Stimulated activated CD4-positive, alpha-beta T cell treated with anti-CD3 and anti-CD28 coated beads, Interleukin-15, amount 100 ng/mL, for 24 hours (primary cell): ENCODE measurements around the gene MMP19.
"Not testable (repeated sequence)": the region's sequence is repeated elsewhere in the genome, so short reads cannot be mapped to it uniquely, and the experiment has no call there.

Source experiments
- DNase-seq: peaks from one replicate; pipeline ENCODE4 v3.0.0-alpha.2; 2020

MMP19 gene

DNA sequence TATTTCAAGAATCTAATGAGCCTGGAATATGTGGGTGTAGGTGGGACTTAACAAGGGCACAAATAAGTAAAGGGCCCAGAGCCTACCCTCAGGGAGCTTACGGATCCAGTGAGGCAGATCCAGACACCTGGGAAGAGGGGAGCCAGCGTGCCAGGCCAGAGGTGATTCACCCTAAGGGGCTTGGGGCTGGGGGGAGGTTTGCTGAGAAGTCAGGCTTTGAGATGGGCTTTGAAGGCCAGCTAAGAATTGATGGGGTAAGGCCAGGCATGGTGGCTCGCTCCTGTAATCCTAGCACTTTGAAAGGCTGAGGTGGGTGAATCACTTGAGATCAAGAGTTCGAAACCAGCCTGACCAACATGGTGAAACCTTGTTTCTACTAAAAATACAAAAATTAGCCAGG is 695 bp upstream of the MMP19 start:
- no peak for DNase-seq

DNA sequence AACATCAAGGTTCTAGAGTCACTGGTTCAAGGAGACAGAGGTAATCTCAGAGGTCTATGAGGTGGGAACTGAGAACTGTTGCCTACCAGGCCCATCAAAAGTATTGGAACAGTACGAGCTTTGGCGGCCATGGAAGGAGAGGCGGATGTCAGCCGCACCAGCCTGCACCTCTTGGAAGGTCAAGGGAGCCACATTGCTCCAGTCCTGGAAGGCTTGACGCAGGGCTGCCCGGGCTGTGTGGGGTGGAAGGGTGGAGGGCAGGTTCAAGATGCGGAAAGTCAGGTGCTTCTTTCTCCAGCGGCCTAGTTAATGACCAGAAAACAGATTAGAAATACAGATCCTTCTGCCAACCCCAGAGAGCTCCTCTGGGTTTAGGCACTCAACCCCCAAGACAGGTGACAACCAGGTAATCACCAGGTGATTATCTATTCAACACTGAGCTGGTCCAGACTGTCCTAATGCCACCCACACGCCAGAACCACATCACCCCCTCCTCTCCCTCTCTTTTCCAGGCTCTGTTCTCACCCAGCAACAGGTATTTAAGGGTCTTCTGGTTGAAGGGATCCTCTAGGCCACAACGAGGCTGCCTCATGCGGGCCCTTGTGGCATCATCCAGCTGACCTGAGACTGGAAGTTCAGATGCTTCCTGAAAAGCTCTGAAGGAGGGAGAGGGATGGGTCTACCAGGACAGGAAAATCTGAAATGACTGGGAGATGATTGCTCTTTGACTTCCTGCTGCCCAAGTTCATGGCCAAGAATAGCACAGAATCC is 2.0 kb downstream of the MMP19 start:
- no peak for DNase-seq

DNA sequence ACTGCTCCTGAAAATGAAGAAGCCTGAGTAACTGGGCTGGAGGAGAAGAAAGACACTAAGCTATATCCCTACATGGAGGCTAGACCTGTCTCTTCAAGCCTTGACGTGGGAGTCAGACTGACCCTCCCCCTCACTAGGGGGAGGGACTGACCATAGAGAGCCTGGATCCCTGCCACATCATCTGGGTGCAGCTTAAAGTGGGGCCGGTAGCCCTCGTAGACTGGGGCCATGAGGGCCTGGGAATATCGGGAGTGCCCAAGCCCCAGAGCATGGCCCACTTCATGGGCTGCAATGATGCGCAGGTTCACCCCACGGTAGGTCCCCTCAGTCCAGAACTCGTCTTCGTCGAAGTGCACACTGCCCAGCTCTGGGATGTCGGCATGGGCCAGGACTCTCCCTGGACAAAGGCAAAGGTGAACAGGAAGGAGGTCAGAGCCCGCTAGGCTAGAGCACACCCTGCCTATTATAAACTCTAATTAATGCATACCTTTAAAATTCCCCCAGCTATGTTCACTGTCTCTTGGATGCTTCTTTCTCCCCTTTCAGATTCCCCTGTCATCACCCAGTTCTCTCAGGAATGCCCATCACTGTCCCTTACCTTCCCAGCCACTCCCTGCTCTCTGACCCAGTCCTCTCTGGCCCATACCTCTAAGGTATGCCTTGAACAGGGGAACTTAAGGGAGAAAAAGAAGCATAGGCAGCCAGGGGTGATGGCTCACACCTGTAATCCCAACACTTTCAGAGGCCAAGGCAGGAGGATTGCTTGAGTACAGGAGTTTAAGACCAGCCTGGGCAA is 3.2 kb downstream of the MMP19 start:
- DNase-seq = no peak

DNA sequence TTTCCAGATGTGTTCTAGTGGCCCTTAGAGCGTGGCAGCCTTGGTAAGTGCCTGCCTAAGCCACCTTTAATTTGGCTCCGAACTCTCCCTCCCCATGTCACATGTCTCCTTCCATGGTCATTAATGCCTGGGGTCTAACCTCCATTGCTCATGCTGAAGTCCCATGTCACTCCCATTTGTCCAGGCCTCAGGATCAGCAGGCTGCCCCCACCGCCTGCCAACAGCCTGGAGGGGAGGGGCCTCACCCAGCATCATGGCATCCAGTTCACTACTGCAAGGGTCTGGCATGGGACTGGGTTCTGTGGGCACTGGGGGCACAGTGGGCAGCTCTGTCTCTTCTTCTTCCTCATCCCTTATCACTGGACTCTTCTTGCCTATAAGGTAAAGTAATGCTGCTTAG is 4.4 kb downstream of the MMP19 start:
- no peak for DNase-seq

DNA sequence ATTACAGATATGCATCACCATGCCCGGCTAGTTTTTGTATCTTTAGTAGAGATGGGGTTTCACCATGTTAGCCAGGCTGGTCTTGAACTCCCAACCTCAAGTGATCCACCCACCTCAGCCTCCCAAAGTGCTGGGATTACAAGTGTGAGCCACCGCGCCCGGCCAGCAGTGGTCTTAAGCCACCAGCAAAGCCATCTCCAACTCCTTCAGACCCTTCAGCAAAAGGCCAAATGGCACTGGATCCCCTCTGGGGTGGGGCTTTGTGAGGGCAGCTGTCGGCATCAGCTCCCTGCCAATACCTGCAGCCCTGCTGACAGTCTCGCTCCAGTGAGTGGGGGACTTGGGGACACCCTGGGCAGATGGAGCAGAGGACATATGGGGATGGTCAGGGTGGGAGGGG is 8.3 kb downstream of the MMP19 start:
- not testable (repeated sequence) for DNase-seq

DNA sequence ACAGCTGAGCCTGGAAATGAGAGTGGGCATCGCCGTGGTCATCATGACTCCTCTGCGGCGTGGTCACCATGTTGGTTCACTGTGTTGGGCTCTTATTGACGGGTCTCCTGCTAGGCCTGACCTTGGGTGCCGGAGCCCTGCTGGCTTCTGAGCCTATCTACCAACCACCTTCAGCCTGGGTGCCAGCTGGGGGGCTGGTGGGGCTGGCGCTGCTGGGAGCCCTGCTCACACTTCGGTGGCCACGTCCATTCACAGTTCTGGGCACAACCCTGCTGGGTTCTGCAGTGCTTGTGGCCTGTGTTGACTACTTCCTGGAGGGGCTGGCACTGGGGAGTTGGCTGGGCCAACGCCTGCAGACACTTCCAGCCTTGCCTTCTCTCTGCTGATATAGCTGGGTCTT is 9.7 kb downstream of the MMP19 start:
- no peak for DNase-seq

DNA sequence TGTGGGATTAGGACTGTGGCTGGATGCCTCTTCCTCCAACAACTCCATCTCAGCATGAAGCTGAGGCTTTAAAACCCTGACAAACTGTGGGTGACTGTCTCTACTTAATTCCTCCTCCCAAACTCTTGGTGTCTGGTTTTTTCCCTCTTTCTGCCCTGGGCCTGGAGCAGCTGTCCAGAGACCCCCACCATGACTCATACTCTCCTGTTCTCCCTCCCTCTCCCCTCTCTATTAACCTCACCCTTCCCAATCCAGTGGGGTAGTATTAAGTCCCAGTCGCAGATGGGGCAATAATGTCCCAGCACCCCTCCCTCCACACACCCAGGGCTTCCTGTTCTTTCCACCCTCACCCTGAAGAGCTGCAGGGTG is 11.3 kb downstream of the MMP19 start:
- no peak for DNase-seq

DNA sequence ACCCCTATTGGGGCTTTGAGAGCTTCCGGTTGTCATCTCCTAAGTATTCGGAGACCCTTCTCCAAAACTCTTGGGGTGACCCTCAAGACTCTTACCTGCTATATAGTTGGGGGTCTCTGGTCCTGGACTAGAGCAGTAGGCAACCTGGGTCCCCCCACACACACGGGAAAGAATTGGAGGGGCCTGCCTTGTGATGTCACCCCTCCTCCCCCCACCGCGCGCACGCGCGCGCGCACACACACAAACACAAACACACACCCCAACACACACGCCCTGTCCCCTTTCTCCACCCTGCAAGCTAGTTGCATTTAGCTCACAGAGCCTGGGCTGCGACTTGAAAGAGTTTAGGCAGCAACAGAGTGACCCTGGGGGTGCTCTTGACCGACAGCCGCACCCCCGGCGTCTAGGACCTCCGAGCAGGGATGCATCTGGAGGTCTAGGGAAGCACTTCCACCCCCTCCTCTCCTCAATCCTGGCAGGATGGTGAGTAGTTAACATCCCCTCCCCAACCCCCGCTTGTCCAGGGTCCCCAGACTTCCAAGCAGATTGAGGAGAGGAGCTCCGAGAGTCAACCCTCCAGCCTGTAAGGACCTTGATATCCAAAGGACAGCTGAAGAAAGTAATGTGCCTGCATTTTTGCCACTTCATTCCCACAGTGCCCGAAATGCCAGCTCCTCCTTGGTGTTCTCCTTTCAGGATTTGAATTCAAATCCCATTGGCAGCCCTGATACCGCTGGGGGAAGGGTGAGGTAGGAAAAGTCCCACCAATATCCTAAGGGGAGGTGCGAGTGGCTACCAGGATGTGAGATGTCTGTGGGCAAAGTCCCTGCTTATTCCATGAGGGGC is 11.9 kb downstream of the MMP19 start:
- DNase-seq = peak; percentile 55

DNA sequence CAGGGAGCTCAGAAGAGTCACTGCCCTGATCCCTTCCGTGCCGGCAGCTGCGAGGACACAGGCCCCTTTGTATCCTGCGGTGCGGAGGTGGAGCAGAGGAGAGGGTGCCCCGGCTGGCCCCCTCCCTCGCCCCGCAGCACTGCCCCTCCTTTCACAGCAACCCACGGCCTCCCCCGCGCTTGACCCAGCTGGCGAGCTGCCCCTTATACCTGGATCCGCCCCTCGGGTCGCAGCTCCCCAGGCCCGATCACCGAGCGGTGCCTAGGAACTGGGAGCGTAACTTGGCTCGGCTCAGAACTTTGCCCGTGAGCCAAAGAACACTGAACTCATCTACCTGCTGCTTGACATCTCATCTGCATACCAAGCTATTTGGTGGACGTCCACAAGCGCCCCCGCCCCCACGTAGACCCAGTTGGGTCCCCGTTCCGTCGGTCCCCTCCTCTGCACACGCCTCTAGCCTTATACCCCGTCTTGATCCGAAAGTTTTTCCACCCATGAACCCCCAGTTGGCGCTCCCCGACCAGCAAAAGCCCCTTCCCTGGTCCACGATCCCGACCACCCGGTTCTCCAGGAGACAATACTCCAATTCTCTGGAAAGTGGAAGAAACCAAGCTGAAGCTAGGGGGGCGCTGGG is 12.7 kb downstream of the MMP19 start:
- DNase-seq = peak; percentile 46

DNA sequence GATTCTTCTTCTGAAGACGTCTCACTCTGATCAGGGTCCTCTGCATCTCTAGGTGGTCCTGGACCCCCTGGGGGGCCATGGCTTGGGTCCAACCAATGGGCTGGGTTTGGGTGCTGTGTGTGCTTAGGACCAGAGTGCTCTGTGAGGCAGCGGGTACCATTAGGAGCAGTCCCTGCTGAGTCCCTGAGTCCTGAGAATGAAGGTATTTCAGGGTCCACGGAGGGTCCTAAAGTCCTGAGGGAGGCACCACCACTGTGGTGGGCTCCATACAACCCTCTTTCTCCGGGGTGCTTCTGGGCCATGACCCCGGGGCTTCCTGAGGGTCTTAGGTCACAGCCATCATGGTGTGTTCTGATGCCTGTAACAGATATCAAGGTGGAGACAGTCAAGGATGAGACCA is 14.4 kb downstream of the MMP19 start:
- no peak for DNase-seq

DNA sequence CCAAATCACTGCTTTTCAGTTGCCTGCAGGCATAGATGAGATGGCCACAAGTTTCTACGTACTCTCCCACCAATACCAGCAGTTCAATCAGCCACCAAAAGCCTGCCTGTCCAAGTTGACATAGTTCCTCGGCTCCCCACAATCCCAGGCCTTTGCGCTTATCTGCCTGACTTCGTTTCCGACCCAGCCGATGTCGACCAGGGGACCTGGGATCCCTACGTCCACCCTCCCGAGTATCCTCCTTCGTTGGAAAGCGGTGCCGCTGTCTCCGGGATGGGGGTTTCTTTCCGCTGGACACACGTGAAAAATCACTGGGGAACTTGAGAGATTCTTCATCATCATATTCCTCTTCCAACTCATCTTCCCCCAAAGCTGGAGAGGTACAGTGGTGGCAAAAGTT is 14.9 kb downstream of the MMP19 start:
- DNase-seq = no peak

DNA sequence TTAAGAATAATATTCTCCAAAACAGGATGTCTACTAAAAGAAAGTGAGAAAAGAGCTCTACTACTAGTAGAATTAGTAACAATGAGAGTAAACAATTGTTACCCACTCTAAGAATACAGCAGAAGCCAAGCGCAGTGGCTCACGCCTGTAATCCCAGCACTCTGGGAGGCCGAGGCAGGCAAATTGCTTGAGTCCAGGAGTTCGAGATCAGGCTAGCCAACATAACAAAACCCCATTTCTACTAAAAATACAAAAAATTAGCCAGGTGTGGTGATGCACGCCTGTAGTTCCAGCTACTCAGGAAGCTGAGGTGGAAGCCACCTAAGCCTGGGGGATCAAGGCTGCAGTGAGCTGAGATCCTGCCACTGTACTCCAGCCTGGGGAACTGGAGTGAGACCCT is 18.0 kb downstream of the MMP19 start:
- DNase-seq = peak; percentile 24

DNA sequence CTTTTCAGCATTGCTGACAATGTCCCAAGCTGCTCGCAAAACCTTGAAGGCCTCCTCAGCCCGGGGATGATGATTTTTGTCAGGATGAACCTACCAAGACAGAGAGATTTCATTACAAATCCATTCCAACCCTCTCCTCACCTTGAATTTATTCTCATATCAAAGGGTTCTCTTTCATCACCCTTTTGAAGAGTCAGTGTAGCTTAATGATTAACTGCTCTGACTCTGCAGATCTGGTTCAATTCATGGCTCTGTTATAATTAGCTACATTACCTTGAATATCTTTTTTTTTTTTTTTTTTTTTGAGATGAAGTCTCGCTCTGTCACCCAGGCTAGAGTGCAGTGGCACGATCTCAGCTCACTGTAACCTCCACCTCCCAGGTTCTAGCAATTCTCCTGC is 19.3 kb downstream of the MMP19 start:
- DNase-seq = no peak

DNA sequence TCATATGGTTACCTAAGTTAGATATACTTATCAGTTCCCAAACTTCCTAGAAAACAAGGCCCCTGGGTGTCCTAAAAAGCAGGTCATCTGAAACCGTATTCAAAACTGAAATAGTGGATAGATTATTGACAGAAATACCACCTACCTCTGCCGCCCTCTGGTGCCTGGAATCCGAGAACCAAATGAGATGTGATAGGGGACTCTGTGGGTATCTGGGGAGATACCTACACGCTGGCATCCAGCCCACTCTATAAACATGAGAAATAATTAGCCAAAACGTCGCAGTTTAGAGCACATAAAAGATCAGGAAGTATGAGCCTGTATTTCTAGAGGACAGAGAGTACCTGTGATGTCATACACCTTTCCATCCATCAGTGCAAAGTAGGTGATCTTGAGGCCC is 20.5 kb downstream of the MMP19 start:
- DNase-seq = no peak

DNA sequence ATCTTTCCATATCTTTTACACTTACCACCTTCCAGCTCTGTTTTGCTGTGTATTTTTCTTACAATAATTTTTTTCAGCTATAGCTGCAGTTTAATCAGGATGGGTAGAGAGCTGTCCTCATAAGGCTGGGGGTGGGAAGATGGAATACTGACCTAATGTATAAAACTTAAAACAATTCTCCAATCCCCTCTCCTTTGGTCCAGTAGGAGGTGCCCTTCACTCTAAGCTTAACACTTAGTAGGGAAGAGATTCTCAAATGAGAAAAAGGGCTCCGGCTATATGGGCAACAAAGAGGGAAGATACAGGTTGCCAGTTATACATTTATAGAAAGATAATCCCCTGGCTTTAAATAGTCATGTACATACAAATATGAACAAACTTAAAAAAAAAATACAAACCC is 22.1 kb downstream of the MMP19 start:
- no peak for DNase-seq

DNA sequence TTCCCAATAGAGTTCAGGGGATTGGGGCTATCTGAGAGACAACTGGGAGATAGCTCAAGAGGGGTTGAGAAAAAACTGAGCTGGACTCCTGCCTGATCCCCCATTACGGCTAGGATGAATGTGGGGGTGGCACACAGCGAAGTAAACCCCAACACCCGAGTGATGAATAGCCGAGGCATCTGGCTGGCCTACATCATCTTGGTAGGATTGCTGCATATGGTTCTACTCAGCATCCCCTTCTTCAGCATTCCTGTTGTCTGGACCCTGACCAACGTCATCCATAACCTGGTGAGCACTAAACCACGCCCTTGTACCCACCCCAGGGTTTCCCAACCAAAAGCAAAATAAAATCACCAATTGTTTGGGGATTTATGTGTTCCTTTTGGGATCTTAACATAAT is 23.9 kb downstream of the MMP19 start:
- no peak for DNase-seq

DNA sequence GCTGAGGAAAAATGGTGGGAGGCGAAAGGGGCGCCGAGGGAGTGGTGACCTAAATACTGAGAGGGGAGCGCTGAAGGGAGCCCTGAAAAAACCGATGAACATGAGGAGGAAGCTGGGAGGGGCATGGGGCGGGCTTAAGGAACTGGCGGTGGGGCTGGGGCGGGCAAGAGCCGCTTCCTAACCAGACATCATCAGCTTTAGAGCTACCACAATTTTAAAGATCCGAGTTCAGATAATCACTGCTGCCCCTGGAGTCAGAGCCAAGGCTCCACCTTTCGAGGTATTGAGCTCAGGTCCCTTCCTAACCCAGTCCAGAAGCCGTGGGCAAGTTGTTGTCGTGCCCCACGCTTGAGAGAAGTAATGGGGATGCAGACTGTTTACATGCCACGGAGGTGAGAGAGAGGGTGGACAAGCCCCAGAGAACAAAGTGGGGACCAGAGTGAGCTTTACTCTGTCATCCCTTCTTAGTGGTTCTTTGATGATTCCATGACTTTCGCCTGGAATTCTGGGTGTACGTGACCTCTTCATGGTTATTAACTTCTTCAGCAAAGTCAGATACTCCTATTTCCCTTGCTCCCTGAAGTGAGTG is 24.5 kb downstream of the MMP19 start:
- no peak for DNase-seq

DNA sequence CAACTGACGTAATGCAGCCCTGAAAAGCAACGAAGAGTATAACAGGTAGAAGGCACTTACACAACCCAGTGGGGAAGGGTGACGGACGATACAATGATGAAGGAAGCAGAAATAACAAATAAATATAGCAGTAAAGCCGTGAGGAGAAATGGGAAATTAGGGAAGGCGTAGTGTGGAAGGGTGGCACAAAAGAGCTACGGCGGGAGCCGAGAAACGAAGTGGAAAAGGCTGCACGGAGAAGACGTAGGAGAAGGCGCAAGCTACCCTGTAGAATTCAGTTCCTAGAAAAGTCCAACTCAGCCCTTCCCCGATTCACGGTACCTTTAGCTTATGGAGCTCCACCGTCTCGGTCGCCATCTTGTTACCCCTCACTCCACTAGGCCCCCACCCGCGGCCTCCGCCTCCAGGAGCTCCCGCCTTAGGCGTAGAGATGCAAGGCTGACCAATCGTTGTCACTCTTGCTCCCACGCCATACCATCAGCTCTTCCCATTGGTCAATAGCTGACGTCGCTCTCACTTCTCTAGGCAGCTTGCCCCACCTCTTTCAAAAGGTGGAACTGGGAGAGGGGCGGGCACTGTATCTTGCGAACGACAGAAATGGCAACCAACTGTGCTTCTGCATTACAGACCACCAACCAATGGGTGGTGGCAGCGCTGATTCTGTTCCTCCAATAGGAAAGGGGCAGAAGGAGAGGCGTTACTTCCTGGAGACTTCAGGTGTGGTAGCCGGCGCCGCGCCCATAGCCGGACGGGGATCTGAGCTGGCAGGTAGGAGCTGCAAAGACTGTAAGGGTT is 25.2 kb downstream of the MMP19 start, which contains the start of the genes ORMDL2 and SARNP:
ORMDL2 (plus strand) TSS at position 697 of the 795 bp plus-strand sequence. CDS start 959 bp downstream, outside the sequence.
SARNP (minus strand) TSS at position 380 of the 795 bp plus-strand sequence; CDS start at position 357, 23 bp downstream.
- peak; percentile 96 for DNase-seq

DNA sequence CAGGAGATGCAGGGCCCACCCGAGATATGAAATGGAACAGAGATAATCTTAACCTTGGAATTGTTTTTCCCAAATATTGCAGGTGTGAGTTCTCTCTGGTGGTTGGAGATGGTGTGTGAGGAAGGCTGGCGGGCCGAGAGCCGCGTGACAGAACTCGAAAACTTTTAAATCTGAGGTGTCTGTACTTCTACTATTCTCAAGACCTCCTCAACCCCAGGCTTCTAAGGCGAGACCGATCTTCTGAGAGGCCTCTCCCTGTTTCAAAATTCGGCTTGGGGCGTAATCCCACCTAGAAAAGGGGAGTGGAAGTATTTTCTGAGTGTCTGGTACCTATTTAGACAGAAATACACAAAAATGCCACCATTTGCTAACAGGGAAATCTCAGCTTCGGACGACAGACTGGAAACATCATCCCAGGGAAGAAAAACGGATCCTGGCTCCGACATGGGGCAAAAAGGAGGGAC is 25.8 kb downstream of the MMP19 start:
- DNase-seq = no peak

DNA sequence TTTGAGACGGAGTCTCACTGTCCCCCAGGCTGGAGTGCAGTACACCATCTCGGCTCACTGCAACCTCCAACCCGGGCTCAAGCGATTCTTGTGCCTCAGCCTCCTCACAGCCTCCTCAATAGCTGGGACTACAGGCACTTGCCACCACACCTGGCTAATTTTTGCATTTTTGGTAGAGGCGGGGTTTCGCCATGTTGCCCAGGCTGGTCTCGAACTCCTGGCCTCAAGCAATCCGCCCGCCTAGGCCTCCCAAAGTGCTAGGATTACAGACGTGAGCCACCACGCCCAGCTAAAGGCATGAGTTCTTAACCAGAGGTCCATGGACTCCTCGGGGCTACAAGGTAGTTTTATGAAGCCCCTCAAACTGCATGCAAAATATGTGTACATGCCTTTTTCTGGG is 27.3 kb downstream of the MMP19 start:
- DNase-seq = no peak

DNA sequence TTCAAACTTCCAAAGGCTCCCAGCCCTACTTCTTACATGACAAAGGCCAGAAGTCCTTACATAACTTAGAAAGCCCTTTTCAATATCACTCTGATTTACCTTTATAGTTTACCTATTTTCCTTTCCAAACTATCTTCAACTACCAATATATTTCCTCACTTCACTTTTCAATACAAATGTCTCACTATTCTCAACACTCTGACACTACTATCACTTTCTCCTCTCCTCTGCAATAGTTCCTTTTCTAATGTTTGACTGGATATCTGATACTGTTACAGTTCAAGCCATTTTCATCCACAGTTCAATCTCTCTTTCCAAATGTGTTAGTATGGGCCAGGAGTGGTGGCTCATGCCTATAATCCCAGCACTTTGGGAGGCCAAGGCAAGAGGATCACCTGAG is 28.5 kb downstream of the MMP19 start:
- DNase-seq = no peak
